ENCODE measurements around the gene TBC1D7.

The TBC1D7 gene

GRCh38 chr6:13342414-13343019, 14.2 kb upstream of the TBC1D7 start:
- peaks cover 6% of the 10 kb centered on the region; the same call in 1 of the 2 replicates for H3K27me3 ChIP-seq (ENCODE audit: control insufficient read depth, low read length)
- TF ChIP-seq CTCF (IDR thresholded peaks at IDR 0.05; ENCODE audit: low read depth, low read length, poor library complexity, severe bottlenecking) (no peak), EZH2phosphoT487 (IDR thresholded peaks at IDR 0.05; ENCODE audit: borderline replicate concordance, low read length) (no peak)

DNA sequence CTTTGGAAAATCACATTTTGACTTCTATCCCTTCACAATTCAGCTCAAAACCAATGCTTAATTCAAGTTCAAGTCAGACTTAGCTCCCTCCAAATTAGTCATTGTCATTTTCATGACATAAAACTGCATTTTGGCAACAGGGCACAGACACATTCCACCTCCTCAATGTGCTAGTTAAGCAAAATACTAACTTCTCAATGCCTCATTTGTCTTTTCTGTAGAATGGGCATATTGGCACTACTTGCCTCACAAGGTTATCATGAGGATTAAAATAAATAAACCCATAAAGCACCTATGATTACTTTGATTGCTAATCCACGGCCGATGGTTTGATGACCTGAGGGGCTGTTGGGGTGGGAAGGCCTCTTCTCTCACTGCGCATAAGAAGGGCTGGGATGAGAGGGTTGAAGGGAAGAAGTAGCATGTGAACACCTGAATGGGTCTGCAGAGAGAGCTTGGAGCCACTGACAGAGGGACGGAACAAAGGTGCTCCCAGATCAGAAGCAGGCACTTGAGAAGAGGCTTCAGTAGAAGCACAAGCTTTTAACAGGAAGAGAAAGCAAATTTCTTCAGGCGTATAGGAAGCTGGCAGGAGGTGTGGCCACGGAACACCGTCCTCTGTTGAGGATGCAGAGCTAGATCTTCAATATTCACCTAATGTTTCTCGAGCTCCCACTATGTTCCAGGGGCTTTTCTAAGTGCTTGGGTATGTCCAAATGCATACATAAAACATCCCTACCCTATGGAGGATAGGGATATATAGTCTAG, 11.7 kb upstream of the TBC1D7 start:
- H3K27ac ChIP-seq (ENCODE audit: low read depth, low read length): no peak overlapping the region
- H3F3A ChIP-seq (ENCODE audit: control insufficient read depth, insufficient read depth): no peaks in the 10 kb centered on the region
- H3K4me1 ChIP-seq (ENCODE audit: control insufficient read depth, low read length): peaks cover 11% of the 10 kb centered on the region
- peak overlapping the region; percentile 25; the same call in 1 of the 2 replicates for H3K4me2 ChIP-seq (ENCODE audit: low read length)
- no peaks in the 10 kb centered on the region for H3K36me3 ChIP-seq (ENCODE audit: control insufficient read depth, low read length)
- H3K4me3 ChIP-seq (ENCODE audit: low read length): no peak overlapping the region
- H3K27me3 ChIP-seq (ENCODE audit: control insufficient read depth, low read length): no peaks in the 10 kb centered on the region; the same call in 1 of the 2 replicates
- TF ChIP-seq EZH2phosphoT487 (IDR thresholded peaks at IDR 0.05; ENCODE audit: borderline replicate concordance, low read length): no peak
- H3K9me3 ChIP-seq (ENCODE audit: control insufficient read depth, insufficient read depth, low read length): no peaks in the 10 kb centered on the region
- no peaks in the 10 kb centered on the region for H3K79me2 ChIP-seq (ENCODE audit: control insufficient read depth, low read length)
- no peaks in the 10 kb centered on the region for H3K9me2 ChIP-seq (replicated peaks; ENCODE audit: control insufficient read depth, low read length)
- no peaks in the 10 kb centered on the region for H4K20me1 ChIP-seq (ENCODE audit: control insufficient read depth, insufficient read depth, low read depth, low read length)

More at GRCh38 chr6:13342414-13343019, 14.2 kb upstream of the TBC1D7 start:
- Histone ChIP-seq H3K9me3 (ENCODE audit: control insufficient read depth, insufficient read depth, low read length) (no peaks in the 10 kb centered on the region), H3K4me2 (ENCODE audit: low read length) (no peak overlapping the region), H3K9me2 (replicated peaks; ENCODE audit: control insufficient read depth, low read length) (no peaks in the 10 kb centered on the region), H4K20me1 (ENCODE audit: control insufficient read depth, insufficient read depth, low read depth, low read length) (no peaks in the 10 kb centered on the region), H3F3A (ENCODE audit: control insufficient read depth, insufficient read depth) (no peaks in the 10 kb centered on the region), H3K79me2 (ENCODE audit: control insufficient read depth, low read length) (no peaks in the 10 kb centered on the region), H3K4me1 (ENCODE audit: control insufficient read depth, low read length) (peaks cover 8% of the 10 kb centered on the region), H3K4me3 (ENCODE audit: low read length) (no peak overlapping the region), H3K27ac (ENCODE audit: low read depth, low read length) (no peak overlapping the region), H3K36me3 (ENCODE audit: control insufficient read depth, low read length) (no peaks in the 10 kb centered on the region)

GRCh38 chr6:13338038-13338437, 9.7 kb upstream of the TBC1D7 start:
- no peaks in the 10 kb centered on the region; the same call in 1 of the 2 replicates for H3K27me3 ChIP-seq (ENCODE audit: control insufficient read depth, low read length)
- H3K4me3 ChIP-seq (ENCODE audit: low read length): no peak overlapping the region
- no peak overlapping the region for H3K27ac ChIP-seq (ENCODE audit: low read depth, low read length)
- no peak overlapping the region for H3K4me2 ChIP-seq (ENCODE audit: low read length)
- H4K20me1 ChIP-seq (ENCODE audit: control insufficient read depth, insufficient read depth, low read depth, low read length): no peaks in the 10 kb centered on the region
- H3K4me1 ChIP-seq (ENCODE audit: control insufficient read depth, low read length): peaks cover 11% of the 10 kb centered on the region
- no peak for TF ChIP-seq CTCF (IDR thresholded peaks at IDR 0.05; ENCODE audit: low read depth, low read length, poor library complexity, severe bottlenecking)
- TF ChIP-seq EZH2phosphoT487 (IDR thresholded peaks at IDR 0.05; ENCODE audit: borderline replicate concordance, low read length): no peak
- no peaks in the 10 kb centered on the region for H3K36me3 ChIP-seq (ENCODE audit: control insufficient read depth, low read length)
- H3K9me2 ChIP-seq (replicated peaks; ENCODE audit: control insufficient read depth, low read length): no peaks in the 10 kb centered on the region
- H3K79me2 ChIP-seq (ENCODE audit: control insufficient read depth, low read length): no peaks in the 10 kb centered on the region
- no peaks in the 10 kb centered on the region for H3F3A ChIP-seq (ENCODE audit: control insufficient read depth, insufficient read depth)
- H3K9me3 ChIP-seq (ENCODE audit: control insufficient read depth, insufficient read depth, low read length): no peaks in the 10 kb centered on the region

DNA sequence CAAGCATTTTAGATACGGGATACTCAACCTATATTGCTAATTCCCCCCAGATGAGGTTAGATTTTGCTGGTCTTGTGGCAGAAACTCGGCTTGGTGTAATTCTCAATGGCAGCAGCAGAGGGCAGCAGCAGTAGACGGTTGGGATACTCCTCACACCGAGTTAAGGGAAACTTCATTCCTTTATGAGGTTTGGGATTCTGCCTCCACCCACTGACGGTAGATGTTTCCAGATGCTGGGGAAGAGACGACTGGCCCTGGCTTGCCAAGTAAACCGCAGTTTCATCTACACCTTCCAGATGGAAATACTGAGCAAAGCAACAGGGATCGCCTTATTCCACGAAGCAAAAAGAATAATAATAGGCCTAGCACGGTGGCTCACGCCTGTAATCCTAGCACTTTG, 8.2 kb upstream of the TBC1D7 start:
- no peaks in the 10 kb centered on the region for H4K20me1 ChIP-seq (ENCODE audit: control insufficient read depth, insufficient read depth, low read depth, low read length)
- H3K4me3 ChIP-seq (ENCODE audit: low read length): no peak overlapping the region

More for the DNA sequence above, 8.2 kb upstream of the TBC1D7 start:
- no peaks in the 10 kb centered on the region for H3K36me3 ChIP-seq (ENCODE audit: control insufficient read depth, low read length)
- no peaks in the 10 kb centered on the region for H3K9me2 ChIP-seq (replicated peaks; ENCODE audit: control insufficient read depth, low read length)
- no peaks in the 10 kb centered on the region; the same call in 1 of the 2 replicates for H3K27me3 ChIP-seq (ENCODE audit: control insufficient read depth, low read length)
- no peak overlapping the region for H3K4me2 ChIP-seq (ENCODE audit: low read length)
- no peaks in the 10 kb centered on the region for H3K9me3 ChIP-seq (ENCODE audit: control insufficient read depth, insufficient read depth, low read length)
- H3K27ac ChIP-seq (ENCODE audit: low read depth, low read length): no peak overlapping the region
- H3F3A ChIP-seq (ENCODE audit: control insufficient read depth, insufficient read depth): no peaks in the 10 kb centered on the region
- TF ChIP-seq EZH2phosphoT487 (IDR thresholded peaks at IDR 0.05; ENCODE audit: borderline replicate concordance, low read length) (no peak), CTCF (IDR thresholded peaks at IDR 0.05; ENCODE audit: low read depth, low read length, poor library complexity, severe bottlenecking) (peak; percentile 87)
- H3K4me1 ChIP-seq (ENCODE audit: control insufficient read depth, low read length): peaks cover 11% of the 10 kb centered on the region
- H3K79me2 ChIP-seq (ENCODE audit: control insufficient read depth, low read length): no peaks in the 10 kb centered on the region

All from DOHH2 (cell line).